Raji (cell line): Measurements from ENCODE around the gene CHST11.

ENCODE experiments used
- POLR2A ChIP-seq: IDR thresholded peaks from 2 replicates; pipeline ENCODE4 v1.6.1; 2011; ENCODE audit warnings: low read depth, low read length, control low read depth; ENCODE audit not compliant: insufficient read depth

The CHST11 gene

DNA sequence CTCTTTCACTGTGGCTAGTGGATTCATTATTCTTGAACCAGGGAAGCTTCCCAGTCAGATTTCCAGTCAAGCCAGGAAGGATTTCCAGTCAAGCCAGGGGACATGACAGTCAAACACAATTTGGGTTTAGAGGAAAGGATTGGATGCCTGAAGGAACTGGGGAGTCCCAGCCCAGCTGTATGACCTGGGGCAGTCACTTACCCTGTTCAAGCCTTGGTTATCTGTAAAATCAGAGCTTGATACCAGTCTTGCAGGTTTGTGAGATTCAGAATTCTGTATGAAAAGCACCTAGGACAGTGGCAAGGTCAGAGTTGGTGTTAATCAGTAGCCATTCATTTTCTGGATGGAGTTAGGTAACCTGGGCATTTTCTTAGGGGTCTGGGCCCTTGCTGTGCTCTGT, 152.7 kb downstream of the CHST11 start:
- no peak for TF ChIP-seq POLR2A

DNA sequence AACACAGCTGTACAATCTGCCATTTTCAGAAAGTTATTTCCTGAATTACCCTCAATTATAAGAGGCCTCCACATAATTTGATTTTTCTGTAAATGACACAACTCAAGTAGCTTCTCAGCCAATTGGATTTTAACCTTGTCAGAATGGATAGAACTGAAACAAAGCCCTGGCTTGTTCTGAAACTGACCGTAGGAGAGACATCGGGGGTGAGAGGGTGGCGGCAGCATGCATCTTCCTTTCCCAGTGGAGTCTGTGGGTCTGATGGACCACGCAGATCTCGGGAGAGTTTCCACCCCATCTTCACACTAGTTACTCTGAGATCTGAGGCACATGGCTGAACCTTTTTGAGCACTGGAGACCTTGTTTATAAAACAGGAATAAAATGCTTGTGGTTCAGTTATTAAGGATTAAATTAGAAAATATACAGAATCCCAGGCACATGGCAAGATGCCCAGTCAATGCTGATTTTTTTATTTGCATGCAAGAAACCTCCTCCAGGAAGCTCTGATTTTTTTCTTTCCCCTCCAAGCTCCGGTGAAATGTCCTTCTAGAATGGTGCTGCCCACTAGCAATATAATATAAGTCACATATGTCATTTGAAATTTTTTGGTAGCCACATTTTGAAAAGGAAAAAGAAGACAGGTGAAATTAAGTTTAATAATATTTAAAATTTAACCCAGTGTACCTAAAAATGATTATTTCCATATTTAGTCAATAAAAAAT, 153.9 kb downstream of the CHST11 start:
- TF ChIP-seq POLR2A: no peak

DNA sequence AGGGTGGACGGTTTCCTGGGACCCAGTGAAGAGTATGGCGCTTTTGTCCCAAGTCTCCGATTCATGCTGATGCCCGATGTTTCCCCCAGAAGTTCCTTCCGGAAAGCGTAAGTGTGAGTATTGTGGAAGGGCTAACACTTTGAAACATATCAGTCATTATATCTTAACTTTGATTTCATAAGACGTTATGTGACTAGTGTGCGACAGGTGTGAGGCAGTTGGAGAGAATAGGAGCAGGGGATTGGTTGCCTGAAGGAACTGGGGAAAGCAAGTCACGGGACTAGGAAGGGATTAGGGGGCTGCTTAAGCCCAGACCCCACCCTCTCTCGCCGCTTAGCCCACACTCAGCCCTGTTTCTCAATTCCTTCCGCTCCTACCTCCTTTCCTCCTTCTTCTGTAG, 154.9 kb downstream of the CHST11 start:
- no peak for TF ChIP-seq POLR2A

DNA sequence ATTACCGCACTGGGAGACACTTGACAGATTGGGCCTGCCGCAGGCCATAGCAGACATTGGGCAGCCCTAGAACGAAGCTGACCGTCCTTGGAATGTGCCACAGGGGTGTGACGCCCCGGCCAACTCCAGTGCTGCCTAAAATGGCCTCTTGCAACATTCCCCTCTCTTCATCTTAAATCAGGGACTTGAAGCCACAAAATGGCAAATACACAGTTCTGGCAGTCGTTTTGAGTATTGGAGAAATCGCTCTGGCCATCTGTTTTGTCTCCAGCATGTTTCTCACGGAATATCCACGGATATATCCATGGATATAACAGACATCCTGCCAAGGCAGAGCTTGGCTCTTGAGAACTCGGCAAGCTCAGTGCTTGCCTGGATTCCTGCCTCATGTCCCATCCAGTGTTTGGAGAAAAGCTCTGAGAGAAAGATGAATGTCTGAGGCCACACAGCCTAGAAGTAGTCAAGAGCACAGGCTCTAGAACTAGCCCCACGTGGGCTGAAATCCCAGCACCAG, 158.4 kb downstream of the CHST11 start:
- TF ChIP-seq POLR2A: no peak

DNA sequence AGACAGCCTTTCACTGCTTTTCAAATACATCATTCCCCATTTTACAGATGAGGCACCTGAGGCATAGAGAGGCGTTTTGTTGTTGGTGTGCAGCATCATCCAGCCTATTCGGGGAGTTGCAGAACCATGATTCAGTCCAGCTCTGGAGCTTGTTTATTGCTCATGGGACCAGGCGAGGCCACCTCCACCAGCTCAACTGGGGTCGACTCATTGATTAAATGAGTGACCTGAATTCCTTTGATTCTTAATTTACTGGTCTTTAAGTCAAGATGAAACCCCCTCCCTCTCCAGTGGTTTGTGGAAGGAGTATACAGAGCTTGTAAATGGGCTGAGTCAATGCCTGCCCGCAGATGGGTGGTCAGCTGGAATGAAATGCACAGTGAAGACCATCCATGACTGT, 161.9 kb downstream of the CHST11 start:
- TF ChIP-seq POLR2A: no peak

DNA sequence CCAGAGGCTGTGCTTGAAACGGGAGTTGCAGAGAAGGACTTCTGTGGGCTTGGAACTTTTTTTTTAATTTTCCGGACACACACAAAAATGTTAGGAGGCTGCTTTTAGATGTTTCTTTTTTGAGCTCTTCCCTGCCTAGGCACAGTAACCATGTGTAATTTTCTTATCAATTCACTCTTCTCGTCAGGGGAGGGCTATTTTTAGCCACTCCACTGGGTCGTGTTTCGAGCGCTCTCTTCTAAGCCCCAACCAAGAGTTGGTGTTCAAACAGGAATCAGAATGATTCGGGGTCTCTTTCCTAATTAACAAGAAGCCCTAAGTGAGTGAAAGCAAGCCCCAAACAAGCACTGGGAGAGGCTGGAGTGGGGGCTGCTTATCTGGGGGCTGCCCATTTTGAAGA, 162.6 kb downstream of the CHST11 start:
- no peak for TF ChIP-seq POLR2A

DNA sequence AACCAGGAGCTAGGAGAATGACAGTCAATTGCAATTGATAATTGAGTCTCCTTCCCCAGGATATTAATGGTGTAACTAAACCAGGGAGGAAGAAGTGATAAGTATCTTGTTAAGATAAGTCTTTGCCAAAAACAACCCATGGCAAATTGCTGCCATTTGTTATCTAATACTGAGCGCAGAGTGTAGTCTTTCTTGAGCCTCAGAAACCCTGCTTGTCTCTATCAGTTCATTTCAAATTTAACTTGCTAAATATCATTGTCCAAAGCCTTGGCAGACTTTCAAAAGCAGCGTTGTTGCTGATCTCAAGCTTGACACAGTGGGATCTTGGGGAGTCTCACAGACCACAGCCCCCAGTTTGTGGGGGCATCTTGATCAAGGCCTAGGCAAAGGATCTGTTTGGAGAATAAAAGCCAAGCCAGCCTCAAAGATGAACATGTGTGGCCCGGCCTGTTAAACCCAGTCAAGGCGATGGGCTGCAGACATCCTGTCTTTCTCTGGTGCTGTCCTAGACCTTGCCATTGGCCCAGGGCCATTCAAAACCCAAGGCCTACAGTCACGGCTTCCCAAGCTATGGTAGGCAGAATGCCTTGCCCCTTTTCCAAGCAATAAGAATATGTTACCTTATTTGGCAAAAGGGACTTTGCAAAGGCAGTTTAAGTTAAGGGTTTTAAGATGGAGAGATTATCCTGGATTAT, 164.2 kb downstream of the CHST11 start:
- TF ChIP-seq POLR2A: no peak

DNA sequence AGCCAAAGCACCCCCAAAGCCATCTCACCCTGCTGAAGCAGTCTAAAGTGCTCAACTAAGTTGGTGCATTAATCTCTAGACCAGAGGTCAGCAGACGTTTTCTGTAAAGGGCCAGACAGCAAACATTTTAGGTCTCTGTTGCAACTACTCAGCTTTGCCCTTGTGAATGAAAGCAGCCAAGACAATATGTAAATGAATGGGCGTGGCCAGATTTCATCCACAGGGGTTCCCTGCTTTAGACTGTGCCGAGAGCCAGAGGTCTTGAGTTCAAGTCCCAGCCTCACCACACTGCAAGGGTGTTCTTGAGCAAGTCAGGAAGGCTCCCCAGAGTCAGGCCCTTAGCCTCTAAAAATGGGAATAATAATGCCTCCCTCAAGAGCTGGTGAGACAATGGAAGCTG, 166.2 kb downstream of the CHST11 start:
- no peak for TF ChIP-seq POLR2A

DNA sequence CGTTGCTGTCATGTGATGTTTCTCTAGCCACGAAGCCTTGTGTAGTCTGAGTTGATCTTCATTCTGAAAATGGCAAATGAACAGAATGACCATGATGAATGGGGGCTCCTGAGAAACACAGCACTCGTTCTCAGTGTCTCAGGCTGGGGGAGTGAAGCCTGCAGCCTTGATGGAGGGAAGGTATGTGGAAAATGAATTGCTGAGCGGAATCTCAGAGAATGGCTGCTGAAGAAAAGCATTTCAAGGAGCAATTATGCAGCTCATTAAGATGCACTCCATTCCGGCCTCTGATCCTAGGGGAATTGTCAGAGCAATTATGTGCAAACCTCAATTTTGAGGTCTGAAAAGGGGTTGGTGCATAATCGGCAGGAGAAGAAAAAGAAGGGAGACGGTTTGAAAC, 167.1 kb downstream of the CHST11 start:
- TF ChIP-seq POLR2A: no peak

DNA sequence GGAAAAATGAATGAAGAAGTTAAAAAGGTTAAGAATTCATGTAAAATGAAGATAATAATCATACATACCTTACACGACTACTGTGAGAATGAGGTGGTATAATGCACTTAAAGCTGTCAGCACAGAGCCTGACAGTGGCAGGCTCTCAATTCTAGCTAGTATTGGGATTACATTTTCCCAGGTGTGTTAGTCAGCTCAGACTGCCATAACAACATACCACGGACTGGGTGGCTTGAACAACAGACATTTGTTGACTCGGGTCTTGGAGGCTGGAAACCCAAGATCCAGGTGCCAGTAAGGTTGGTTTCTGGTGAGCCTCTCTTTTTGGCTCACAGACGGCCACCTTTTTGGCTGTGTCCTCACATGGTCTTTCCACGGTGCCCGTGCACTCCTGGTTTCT, 167.8 kb downstream of the CHST11 start:
- TF ChIP-seq POLR2A: no peak

DNA sequence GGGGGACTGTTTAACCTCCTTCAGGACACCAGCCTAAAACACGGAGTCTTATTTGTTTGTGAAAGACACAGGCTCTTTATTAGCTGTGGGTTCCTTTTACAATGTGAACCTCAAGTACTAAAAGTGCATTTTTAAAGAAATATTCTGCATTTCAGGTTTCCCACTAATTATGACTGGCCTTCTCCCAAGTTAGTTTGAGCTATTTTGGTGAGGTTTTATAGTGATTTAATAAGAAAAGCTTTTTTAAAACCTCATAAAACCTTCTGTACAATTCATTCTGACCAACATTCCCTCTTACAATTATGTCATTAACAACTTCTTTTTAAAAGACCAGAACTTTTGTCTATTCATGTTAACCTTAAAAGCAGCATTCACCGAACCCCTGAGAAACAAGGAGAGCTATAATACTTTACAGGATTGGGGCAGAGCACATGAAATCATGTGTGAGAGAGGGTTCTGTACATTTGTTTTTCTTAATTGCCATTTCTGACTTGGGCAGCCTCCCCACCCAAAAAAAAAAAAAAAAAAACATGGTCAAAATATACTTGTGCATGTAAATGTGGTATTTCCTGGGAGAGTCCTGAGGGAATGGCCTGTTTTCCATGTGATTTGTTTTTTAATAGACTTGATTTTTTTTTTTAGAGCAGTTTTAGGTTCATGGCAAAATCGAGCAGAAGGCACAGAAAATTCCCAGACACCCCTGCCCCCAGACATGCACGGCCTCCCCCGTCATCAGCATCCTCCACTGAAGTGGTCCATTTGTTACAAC, 169.5 kb downstream of the CHST11 start:
- TF ChIP-seq POLR2A: no peak

DNA sequence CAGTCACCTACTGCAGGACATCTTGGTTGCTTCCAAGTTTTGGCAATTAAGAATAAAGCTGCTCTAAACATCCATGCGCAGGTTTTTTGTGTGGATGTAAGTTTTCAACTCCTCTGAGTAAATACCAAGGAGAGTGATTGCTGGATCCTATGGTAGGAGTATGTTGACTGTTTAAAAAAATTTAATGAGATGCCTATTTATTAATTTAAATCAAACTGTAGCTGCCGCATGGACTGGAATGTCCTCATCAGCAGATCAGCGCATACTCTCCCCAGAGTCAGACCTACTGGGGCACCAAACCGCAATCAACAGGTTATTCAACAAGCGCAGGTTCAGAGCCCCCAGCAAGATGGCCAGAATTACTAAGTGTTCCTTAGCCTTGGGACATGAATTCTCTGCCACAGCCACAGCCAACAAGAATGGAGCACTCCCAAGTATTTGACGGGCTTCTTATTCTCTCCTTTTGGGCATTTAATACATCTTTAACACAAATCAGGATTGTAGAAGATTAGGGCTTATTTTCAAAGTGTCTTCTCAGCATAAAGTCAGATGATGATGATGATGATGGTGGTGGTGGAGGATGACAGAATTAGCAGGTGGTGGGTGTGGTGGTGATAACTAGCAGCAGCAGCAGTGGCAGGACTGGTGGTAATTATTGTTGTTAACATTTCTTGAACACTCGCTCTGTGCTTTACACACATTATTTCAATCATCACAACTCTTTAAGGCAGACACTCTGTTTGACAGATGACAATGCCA, 170.7 kb downstream of the CHST11 start:
- TF ChIP-seq POLR2A: no peak

DNA sequence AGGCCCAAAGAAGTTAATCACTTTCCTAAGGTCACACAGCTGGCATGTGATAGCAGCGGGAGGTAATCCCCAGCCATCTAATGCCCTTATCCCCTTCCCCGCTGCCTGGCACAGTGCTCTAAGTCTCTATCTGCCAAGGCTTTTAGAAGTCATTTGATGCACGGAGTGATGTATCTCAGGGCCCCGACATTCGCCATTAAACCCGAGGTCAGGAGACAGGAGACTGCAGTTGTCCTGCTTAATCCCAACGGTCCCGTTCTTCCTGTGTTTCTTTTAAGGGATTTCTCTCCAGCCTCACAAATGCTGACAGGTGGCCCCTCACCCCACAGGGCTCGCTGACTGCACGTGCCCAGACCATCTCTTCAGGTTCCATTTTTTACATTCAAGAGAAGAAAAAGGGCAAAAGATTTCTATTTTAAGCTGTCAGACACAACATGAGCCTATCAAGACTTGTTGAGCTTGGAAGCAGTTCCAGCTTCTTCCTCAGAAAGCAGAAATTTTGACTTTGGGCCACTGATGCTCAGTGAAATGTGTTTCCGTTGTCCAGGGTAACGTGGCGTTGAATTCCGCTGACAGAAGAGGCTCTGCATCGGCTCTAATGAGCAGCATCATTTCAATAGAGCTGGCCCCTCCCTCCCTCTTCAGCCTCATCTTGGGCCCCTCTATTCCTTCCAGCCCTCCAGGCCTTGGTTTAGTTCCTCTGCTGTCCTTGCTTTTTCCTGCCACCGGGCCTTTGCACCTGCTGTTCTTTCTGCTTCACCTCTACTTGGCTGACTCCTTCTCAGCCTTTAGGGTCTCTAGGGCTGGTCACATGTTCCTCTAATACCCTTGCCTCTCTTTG, 171.5 kb downstream of the CHST11 start:
- no peak for TF ChIP-seq POLR2A

DNA sequence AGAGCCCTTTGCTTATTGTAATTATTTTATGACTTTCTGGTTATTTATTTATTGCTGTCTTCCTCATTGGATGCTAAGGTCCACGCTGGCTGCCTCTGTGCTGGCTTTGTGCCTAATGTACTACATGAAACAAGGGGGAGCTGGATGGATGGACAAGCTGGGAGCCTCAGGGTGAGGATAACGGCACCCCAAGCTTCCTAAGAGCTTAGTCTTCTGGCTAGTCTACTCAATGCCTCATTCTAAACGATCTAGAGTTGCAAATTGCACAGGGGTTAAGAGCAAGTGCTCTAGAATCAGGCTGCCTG, 172.0 kb downstream of the CHST11 start:
- TF ChIP-seq POLR2A: no peak
